Common myeloid progenitor, CD34-positive (primary cell): ENCODE measurements around the gene BEND3.

Experiments used
- CTCF ChIA-PET: fragments of 350-600 bp; sonication (Branson Sonifier 250); formaldehyde crosslinking; loops from one replicate; lab custom pipeline; 2021; ENCODE audit warnings: antibody characterized with exemption; lab: Charles Lee
- POLR2A ChIA-PET: fragments of 350-600 bp; sonication (Branson Sonifier 250); formaldehyde crosslinking; loops from one replicate; lab custom pipeline; 2021; ENCODE audit warnings: antibody characterized with exemption; lab: Charles Lee
- DNase-seq, 3 donors: peaks; one replicate each; pipeline versions ENCODE4 v3.0.0 to v3.0.0-alpha.2; 2013
- H3K27ac ChIP-seq, 2 experiments: 1 replicate in 1 of 2; 2 replicates in 1 of 2; pipeline ENCODE4 v1.7.0; 2013; ENCODE audit warnings: inconsistent platforms in 2 of 2, low read length in 2 of 2, mild to moderate bottlenecking in 2 of 2, low read depth in 1 of 2, moderate library complexity in 1 of 2; ENCODE audit not compliant: severe bottlenecking in 2 of 2, insufficient read depth in 1 of 2, poor library complexity in 1 of 2
- H3K27me3 ChIP-seq, 5 experiments: replicated peaks in 2 of 5; 1 replicate in 3 of 5; 2 replicates in 2 of 5; pipeline versions ENCODE4 v1.6.1 to v1.7.0; 2013; ENCODE audit warnings: low read length in 4 of 5, mild to moderate bottlenecking in 2 of 5, moderate library complexity in 2 of 5, inconsistent platforms in 1 of 5; ENCODE audit not compliant: insufficient read depth in 5 of 5, control insufficient read depth in 4 of 5
- H3K36me3 ChIP-seq, 4 experiments: 1 replicate in 2 of 4; 2 replicates in 2 of 4; pipeline versions ENCODE4 v1.6.1 to v1.7.0; 2013; ENCODE audit warnings: low read length in 3 of 4, control low read depth in 1 of 4, mild to moderate bottlenecking in 1 of 4; ENCODE audit not compliant: control insufficient read depth in 4 of 4, insufficient read depth in 4 of 4
- H3K4me1 ChIP-seq, 4 experiments: 1 replicate in 3 of 4; 2 replicates in 1 of 4; pipeline versions ENCODE4 v1.6.1 to v1.7.1; 2013; ENCODE audit warnings: low read length in 3 of 4, mild to moderate bottlenecking in 3 of 4, control low read depth in 1 of 4, inconsistent platforms in 1 of 4, moderate library complexity in 1 of 4; ENCODE audit not compliant: control insufficient read depth in 4 of 4, insufficient read depth in 4 of 4; ENCODE audit errors: control extremely low read depth in 1 of 4
- H3K4me3 ChIP-seq, 7 experiments: 1 replicate in 4 of 7; 2 replicates in 3 of 7; pipeline versions ENCODE4 v1.5.1 to v1.7.0; 2013; ENCODE audit warnings: mild to moderate bottlenecking in 7 of 7, low read length in 6 of 7, moderate library complexity in 6 of 7, inconsistent platforms in 2 of 7, low read depth in 2 of 7, control low read depth in 1 of 7; ENCODE audit not compliant: insufficient read depth in 4 of 7, control insufficient read depth in 1 of 7; ENCODE audit errors: extremely low read depth in 1 of 7
- H3K9me3 ChIP-seq, 5 experiments: 1 replicate in 4 of 5; 2 replicates in 1 of 5; pipeline versions ENCODE4 v1.6.1 to v1.7.1; 2013; ENCODE audit warnings: low read length in 4 of 5, mild to moderate bottlenecking in 2 of 5, inconsistent platforms in 1 of 5, low read depth in 1 of 5, moderate library complexity in 1 of 5; ENCODE audit not compliant: control insufficient read depth in 4 of 5, insufficient read depth in 2 of 5; ENCODE audit errors: control extremely low read depth in 1 of 5
- WGBS: methylation state at CpG from one replicate; pipeline ENCODE4 v1.1.5; 2013; ENCODE audit not compliant: insufficient coverage; 5-methylcytosine and 5-hydroxymethylcytosine counted together

The BEND3 gene

DNA sequence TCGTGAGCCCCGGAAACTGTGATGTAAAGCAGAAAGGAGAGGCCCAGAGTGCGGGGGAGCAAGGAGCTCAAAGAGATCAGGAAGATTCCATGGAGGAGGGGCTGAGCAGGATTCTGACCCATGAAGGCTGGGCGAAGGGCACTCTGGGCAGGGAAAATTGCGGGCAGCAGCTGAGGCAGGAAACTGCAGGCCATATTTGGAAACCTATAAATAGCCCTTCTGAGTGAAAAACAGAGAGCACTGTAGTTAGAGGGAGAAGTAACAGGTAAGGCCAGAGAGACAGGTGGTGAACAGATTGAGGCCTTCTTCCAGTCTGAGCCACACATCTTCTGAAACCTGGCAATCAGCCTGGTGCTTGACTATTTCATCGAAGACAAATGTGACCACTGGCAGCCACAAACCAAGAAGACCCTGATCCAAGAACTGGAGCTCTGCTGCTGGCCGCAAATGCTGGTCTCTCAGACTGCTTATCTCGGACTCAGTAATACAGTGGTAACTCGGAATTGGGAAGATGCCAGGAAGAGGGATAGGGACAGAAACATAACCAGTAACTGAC lies 14.1 kb upstream of the BEND3 start:
- DNase-seq = no peak
- Histone ChIP-seq H3K4me3 (no peak overlapping the region), H3K36me3 (no peaks in the 10 kb centered on the region), H3K9me3 (no peaks in the 10 kb centered on the region), H3K27ac (no peak overlapping the region), H3K4me1 (peaks cover 0 to 7% (median 0%) of the 10 kb centered on the region in 4 experiments), H3K27me3 (no peaks in the 10 kb centered on the region)
- POLR2A ChIA-PET = no interaction called here
- 94% methylated on average over 7 of the region's 9 CpGs for WGBS
- CTCF ChIA-PET = interaction anchor here (1.0 to 1.1 kb wide), 2 partner anchors 14 to 134 kb away, joined by 3 read pairs; no protein-coding TSS in a partner anchor

DNA sequence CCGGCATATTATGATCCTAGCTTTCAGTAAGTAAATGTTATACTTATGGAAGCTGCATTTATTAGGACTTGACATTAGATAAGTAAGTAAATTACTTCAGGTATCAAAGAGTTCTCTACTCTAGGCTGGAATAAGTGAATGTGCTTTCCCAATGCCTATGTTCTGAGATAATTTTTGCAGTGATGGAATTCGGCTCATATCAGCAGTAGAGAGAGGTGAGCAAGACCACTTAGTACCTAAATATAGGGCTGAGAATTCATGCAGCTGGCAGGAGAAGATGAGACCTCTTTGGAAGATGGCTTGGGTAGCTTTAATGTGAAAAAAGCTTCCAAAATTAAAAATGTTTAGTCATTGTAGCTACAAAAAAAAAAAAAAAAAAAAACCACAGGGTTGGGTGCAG lies 13.3 kb upstream of the BEND3 start:
- CTCF ChIA-PET = interaction anchor here (1.1 kb wide), 1 partner anchor 133 kb away, joined by 3 read pairs; no protein-coding TSS in a partner anchor
- H3K27me3 ChIP-seq = no peaks in the 10 kb centered on the region
- no CpG with 5 or more reads among the region's 2 CpGs for WGBS
- DNase-seq = no peak
- no peak overlapping the region for H3K27ac ChIP-seq
- peaks cover 0 to 7% (median 0%) of the 10 kb centered on the region in 4 experiments for H3K4me1 ChIP-seq
- no peaks in the 10 kb centered on the region for H3K9me3 ChIP-seq
- POLR2A ChIA-PET = no interaction called here
- H3K36me3 ChIP-seq = no peaks in the 10 kb centered on the region
- H3K4me3 ChIP-seq = no peak overlapping the region

- Histone ChIP-seq H3K4me1 (peaks cover 0 to 7% (median 0%) of the 10 kb centered on the region in 4 experiments), H3K27ac (no peak overlapping the region), H3K9me3 (no peaks in the 10 kb centered on the region), H3K36me3 (no peaks in the 10 kb centered on the region), H3K27me3 (no peaks in the 10 kb centered on the region), H3K4me3 (no peak overlapping the region)
- no peak for DNase-seq
- no CpG with 5 or more reads among the region's 1 CpG for WGBS
- ChIA-PET POLR2A (no interaction called here), CTCF (no interaction called here)
These were observed 12.9 kb upstream of the BEND3 start for GRCh38 chr6:107128175-107128574.

- CTCF ChIA-PET = interaction anchor here (0.7 kb wide), 1 partner anchor 79 kb away, joined by 3 read pairs; no protein-coding TSS in a partner anchor
- H3K4me1 ChIP-seq = peaks cover 0 to 7% (median 0%) of the 10 kb centered on the region in 4 experiments
- H3K9me3 ChIP-seq = no peaks in the 10 kb centered on the region
- no peak for DNase-seq
- no peaks in the 10 kb centered on the region for H3K36me3 ChIP-seq
- POLR2A ChIA-PET = no interaction called here
- 97% methylated on average over 4 of the region's 5 CpGs for WGBS
- no peak overlapping the region for H3K27ac ChIP-seq
- no peaks in the 10 kb centered on the region for H3K27me3 ChIP-seq
- no peak overlapping the region for H3K4me3 ChIP-seq
These were observed 10.5 kb upstream of the BEND3 start for GRCh38 chr6:107125771-107126170.

GRCh38 chr6:107124934-107125348 lies 9.6 kb upstream of the BEND3 start:
- 96% methylated on average over 3 of the region's 4 CpGs for WGBS

DNA sequence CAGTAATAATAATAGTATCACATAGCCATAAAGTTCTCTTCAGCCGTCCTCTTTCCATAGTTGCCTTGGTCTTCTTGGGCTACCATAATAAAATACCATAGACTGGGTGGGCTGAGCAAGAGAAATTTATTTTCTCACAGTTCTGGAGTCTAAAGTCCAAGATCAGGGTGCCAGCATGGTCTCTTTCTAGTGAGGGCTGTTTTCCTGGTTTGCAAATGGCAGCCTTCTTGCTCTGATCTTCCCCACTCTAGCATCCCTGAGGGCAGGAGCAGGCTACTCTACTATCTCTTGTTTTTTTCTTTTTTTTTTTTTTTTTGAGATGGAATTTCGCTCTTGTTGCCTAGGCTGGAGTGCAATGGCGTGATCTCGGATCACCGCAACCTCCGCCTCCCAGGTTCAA lies 8.2 kb upstream of the BEND3 start:
- Histone ChIP-seq H3K4me1 (peaks cover 0 to 7% (median 1%) of the 10 kb centered on the region in 4 experiments), H3K9me3 (no peaks in the 10 kb centered on the region), H3K36me3 (no peaks in the 10 kb centered on the region), H3K4me3 (no peak overlapping the region), H3K27me3 (peaks cover 0 to 5% (median 0%) of the 10 kb centered on the region in 5 experiments), H3K27ac (no peak overlapping the region)
- CTCF ChIA-PET = no interaction called here
- POLR2A ChIA-PET = no interaction called here
- DNase-seq = no peak
- no CpG with 5 or more reads among the region's 6 CpGs for WGBS

More at GRCh38 chr6:107124934-107125348, 9.6 kb upstream of the BEND3 start:
- peaks cover 0 to 7% (median 0%) of the 10 kb centered on the region in 4 experiments for H3K4me1 ChIP-seq
- ChIA-PET POLR2A (interaction anchor here (0.7 kb wide), 1 partner anchor 433 kb away, joined by 4 read pairs; no protein-coding TSS in a partner anchor), CTCF (no interaction called here)
- no peak overlapping the region for H3K27ac ChIP-seq
- no peak for DNase-seq
- H3K27me3 ChIP-seq = no peaks in the 10 kb centered on the region
- no peaks in the 10 kb centered on the region for H3K9me3 ChIP-seq
- H3K36me3 ChIP-seq = no peaks in the 10 kb centered on the region
- H3K4me3 ChIP-seq = no peak overlapping the region

GRCh38 chr6:107122748-107123147 lies 7.4 kb upstream of the BEND3 start:
- 91% methylated on average over 3 of the region's 4 CpGs for WGBS
- no peaks in the 10 kb centered on the region for H3K9me3 ChIP-seq
- no peaks in the 10 kb centered on the region for H3K36me3 ChIP-seq
- H3K4me3 ChIP-seq = no peak overlapping the region
- DNase-seq = no peak
- POLR2A ChIA-PET = no interaction called here
- CTCF ChIA-PET = no interaction called here
- H3K27ac ChIP-seq = no peak overlapping the region
- peaks cover 0 to 7% (median 1%) of the 10 kb centered on the region in 4 experiments for H3K4me1 ChIP-seq
- peaks cover 0 to 11% (median under 1%) of the 10 kb centered on the region in 5 experiments for H3K27me3 ChIP-seq
